Skeletal muscle tissue (tissue), 4 donors: ENCODE measurements around the gene PIGU. TPM values are rescaled to one million over a fixed set of nuclear protein-coding genes. Genes with fewer than 3 reads are reported as not detected.

ENCODE experiments used
- H3K27ac ChIP-seq: one replicate; pipeline ENCODE4 v1.7.0; 2013; ENCODE audit warnings: mild to moderate bottlenecking, low read depth, low read length, inconsistent platforms
- H3K27me3 ChIP-seq, 3 donors: one replicate each; pipeline ENCODE4 v1.7.0; 2013; ENCODE audit warnings: low read length in 3 of 3; ENCODE audit not compliant: control insufficient read depth in 3 of 3, insufficient read depth in 3 of 3
- H3K36me3 ChIP-seq, 3 donors: one replicate each; pipeline ENCODE4 v1.7.0; 2013; ENCODE audit warnings: low read length in 3 of 3; ENCODE audit not compliant: control insufficient read depth in 3 of 3, insufficient read depth in 3 of 3
- H3K4me1 ChIP-seq, 3 donors: one replicate each; pipeline ENCODE4 v1.7.0; 2013; ENCODE audit warnings: low read length in 3 of 3, mild to moderate bottlenecking in 3 of 3; ENCODE audit not compliant: control insufficient read depth in 3 of 3, insufficient read depth in 3 of 3
- H3K4me3 ChIP-seq, 3 donors: one replicate each; pipeline ENCODE4 v1.7.0; 2013; ENCODE audit warnings: low read length in 3 of 3
- H3K9ac ChIP-seq, 3 donors: one replicate each; pipeline ENCODE4 v1.7.0; 2013; ENCODE audit warnings: low read length in 3 of 3, mild to moderate bottlenecking in 3 of 3, moderate library complexity in 2 of 3, low read depth in 1 of 3
- H3K9me3 ChIP-seq, 3 donors: one replicate each; pipeline ENCODE4 v1.7.0; 2013; ENCODE audit warnings: low read length in 3 of 3; ENCODE audit not compliant: control insufficient read depth in 3 of 3
- total RNA-seq: library from RNA; depleted of rRNA; stranded (reverse); fragments of >200 nt; gene quantifications from one replicate; pipeline ENCODE4 v1.2.3, GENCODE V29; 2014
- donor health status: Osteomylitis.

The PIGU gene
- total RNA-seq, 1 donor from 2014 or later: 11.0 TPM

DNA sequence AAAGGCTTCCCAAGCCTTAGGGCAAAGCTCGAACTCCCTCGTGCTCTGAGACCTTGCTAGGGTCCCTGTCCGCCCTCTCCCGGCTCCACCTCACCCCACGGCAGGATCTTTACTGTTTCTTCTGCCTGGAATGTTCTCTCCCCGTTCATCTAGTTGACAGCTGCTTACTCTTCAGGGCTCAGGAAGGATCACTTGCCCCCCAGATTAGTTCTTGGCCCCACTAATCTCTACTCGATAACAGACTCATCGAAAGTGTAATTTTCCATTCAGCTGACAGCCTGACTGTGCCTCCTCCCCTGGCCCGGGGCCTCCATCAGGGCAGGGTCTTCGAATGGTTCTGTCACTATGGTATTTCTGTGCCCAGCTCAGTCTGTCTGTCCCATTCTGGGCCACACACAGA is 115.2 kb downstream of the PIGU start:
- H3K4me3 ChIP-seq: no peak overlapping the region
- no peak overlapping the region for H3K27ac ChIP-seq
- peaks cover 0 to 20% (median 16%) of the 10 kb centered on the region in 3 donors for H3K4me1 ChIP-seq
- no peaks in the 10 kb centered on the region for H3K27me3 ChIP-seq
- peaks cover 2 to 4% (median 4%) of the 10 kb centered on the region in 3 donors for H3K36me3 ChIP-seq
- H3K9me3 ChIP-seq: no peaks in the 10 kb centered on the region
- H3K9ac ChIP-seq: no peak overlapping the region

DNA sequence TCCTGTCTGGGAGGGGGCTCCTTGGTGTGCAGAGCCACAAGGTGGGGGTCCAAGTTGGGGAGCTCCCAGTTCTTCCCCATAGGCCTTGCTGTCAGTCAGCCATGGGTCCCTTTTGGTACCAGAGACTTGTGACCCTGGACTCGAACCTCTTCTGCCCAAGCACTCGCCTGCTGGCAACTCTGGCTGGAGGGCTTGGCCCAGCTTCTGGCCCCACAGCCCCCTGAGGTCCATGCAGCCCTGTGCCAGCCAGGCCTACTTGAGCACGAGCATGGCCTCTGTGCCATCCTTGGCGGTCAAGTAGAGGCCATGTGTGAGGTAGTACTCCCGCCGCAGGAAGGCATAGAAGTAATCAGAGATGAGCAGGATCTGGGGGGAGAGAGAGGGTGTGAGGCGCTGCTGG is 116.3 kb downstream of the PIGU start:
- Histone ChIP-seq H3K4me1 (peaks cover 0 to 20% (median 16%) of the 10 kb centered on the region in 3 donors), H3K27me3 (no peaks in the 10 kb centered on the region), H3K9me3 (no peaks in the 10 kb centered on the region), H3K4me3 (no peak overlapping the region), H3K9ac (peak overlapping the region in 1 of 3 donors; percentile 25), H3K36me3 (peaks cover 0 to 2% (median 2%) of the 10 kb centered on the region in 3 donors), H3K27ac (no peak overlapping the region)

DNA sequence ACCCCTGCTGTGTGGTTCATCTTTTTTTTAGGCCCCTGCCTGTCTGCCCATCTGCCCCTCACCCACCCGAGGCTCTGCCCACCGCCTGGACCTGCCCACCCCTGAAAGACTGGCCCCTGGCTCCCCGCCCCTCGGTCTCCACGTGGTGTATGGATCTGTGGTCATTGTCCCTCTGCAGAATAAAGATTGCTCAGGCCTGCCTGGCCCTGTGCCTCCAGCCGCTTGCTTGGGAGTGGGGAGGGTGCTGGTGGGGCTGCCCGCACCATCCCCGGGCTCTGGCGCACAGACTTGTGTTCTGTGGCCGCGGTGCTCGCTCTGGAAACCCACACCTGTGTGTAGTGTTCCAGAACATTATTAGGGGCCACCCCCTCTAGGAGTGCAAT is 116.8 kb downstream of the PIGU start:
- H3K4me1 ChIP-seq: peaks cover 0 to 20% (median 16%) of the 10 kb centered on the region in 3 donors
- H3K27ac ChIP-seq: no peak overlapping the region
- H3K27me3 ChIP-seq: no peaks in the 10 kb centered on the region
- no peak overlapping the region for H3K9ac ChIP-seq
- no peak overlapping the region for H3K4me3 ChIP-seq
- peaks cover 0 to 2% (median 2%) of the 10 kb centered on the region in 3 donors for H3K36me3 ChIP-seq
- no peaks in the 10 kb centered on the region for H3K9me3 ChIP-seq

DNA sequence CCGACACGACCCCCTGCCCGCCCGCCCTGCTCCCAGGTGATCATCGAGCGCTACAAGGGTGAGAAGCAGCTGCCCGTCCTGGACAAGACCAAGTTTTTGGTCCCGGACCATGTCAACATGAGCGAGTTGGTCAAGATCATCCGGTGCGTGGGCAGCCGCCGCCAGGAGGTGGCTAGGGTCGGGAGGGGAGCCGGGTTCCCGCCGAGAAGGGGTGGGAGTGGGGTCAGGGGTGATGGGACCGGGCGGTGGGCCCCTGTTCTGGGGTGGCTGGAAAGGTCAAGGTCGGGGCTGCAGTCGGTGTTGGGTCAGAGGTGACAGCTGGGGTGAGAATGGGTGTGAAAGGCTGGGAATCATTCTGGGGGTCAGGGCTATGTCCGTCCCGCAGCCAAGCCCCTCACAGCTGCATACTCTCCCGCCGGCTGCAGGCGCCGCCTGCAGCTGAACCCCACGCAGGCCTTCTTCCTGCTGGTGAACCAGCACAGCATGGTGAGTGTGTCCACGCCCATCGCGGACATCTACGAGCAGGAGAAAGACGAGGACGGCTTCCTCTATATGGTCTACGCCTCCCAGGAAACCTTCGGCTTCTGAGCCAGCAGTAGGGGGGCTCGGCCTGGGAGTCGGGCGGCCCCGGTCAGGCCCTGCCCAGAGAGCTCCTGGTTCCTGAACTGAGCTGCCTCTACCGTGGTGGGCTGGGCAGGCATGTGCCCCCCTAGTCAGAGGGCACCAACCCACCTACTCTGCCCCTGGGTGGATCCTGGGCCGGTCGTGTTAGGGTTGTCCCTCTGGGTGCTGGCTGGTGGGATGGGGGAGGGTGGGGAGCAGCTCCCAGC is 117.4 kb downstream of the PIGU start:
- peaks cover 0 to 2% (median 2%) of the 10 kb centered on the region in 3 donors for H3K36me3 ChIP-seq
- H3K9me3 ChIP-seq: no peaks in the 10 kb centered on the region
- H3K4me1 ChIP-seq: peaks cover 0 to 14% (median 10%) of the 10 kb centered on the region in 3 donors
- no peak overlapping the region for H3K9ac ChIP-seq
- peak overlapping the region; percentile 51 for H3K27ac ChIP-seq
- no peaks in the 10 kb centered on the region for H3K27me3 ChIP-seq
- H3K4me3 ChIP-seq: peak overlapping the region in 2 of 3 donors; percentile 29 to 38

DNA sequence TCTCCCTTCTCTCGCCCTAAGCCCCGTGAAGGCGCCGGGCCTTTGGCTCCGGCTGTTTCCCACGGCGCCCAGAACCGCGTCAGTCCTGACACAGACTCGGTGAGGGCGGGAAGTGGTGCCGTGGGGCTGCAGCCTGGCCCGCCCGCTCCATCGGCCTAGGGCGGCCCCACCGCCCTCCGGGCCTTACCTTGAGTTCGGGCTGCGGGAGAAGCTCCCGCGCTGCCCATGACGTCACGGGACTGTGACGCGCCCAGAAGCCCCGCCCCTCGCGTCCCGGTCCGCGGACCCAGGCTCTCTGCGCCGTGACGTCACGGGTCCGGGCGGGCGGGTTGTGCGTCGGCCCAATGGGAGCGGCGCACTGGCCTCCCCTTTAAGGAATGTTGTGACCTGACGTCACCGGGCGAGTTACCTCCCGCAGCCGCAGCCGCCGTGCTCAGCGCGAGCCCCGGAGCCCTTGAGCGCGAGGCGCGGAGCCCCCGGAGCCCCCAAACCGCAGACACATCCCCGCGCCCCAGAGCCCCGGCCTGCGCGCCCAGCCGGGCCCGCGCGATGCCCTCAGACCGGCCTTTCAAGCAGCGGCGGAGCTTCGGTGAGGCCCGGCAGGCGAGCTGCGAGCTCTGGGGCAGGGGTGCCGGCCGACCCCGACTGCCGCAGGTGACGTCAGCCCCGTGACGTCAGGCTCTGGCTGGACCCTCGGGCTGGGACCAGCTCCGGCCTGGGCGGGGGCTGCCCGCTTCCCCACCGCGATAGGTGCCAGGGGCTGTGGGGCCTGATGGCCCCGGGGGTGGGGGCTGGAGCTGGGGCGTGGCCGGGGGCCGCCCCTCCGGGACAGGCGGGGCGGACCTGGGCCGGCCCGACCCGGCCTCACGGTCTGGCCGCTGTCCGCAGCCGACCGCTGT is 118.3 kb downstream of the PIGU start, which contains the start of gene MAP1LC3A:
Gene MAP1LC3A, plus strand, starts transcription at position 399 of the 899 bp plus-strand sequence. Its CDS starts 151 bp downstream, at position 550.
- H3K27ac ChIP-seq: peak within 1 kb of the TSS; percentile 89
- H3K27me3 ChIP-seq: no peaks in the 10 kb centered on the region

DNA sequence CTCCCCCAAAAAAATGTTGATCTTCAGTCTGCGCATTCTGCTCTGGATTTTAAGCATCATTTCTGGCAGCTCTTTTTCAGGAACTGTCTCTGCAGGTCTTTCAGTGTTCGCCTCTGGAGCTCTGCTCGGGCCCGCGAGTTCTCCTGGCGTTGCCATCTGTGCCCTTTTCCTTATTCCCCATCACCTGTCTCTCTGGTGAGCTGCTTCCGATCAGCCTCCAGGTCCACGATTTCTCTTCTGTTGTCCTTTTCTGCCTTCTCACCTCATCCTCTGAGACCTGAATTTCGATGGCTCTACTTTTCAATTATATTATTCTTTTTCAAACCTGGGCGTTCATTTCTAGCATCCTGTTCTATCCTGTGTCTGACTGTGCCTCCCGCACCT is 119.0 kb downstream of the PIGU start:
- Histone ChIP-seq H3K9ac (peak overlapping the region; percentile 88 to 93 (median 89)), H3K27me3 (no peaks in the 10 kb centered on the region), H3K4me1 (peaks cover 3 to 23% (median 15%) of the 10 kb centered on the region in 3 donors), H3K9me3 (no peaks in the 10 kb centered on the region), H3K4me3 (peak overlapping the region; percentile 71 to 86 (median 85)), H3K27ac (peak overlapping the region; percentile 89), H3K36me3 (peaks cover 0 to 2% (median 0%) of the 10 kb centered on the region in 3 donors)

More for the DNA sequence above, 118.3 kb downstream of the PIGU start, which contains the start of gene MAP1LC3A:
- peak within 1 kb of the TSS; percentile 71 to 86 (median 85) for H3K4me3 ChIP-seq
- H3K9me3 ChIP-seq: no peaks in the 10 kb centered on the region
- peak within 1 kb of the TSS; percentile 88 to 93 (median 89) for H3K9ac ChIP-seq
- H3K4me1 ChIP-seq: peaks cover under 1 to 18% (median 12%) of the 10 kb centered on the region in 3 donors
- H3K36me3 ChIP-seq: peaks cover 0 to 2% (median under 1%) of the 10 kb centered on the region in 3 donors

DNA sequence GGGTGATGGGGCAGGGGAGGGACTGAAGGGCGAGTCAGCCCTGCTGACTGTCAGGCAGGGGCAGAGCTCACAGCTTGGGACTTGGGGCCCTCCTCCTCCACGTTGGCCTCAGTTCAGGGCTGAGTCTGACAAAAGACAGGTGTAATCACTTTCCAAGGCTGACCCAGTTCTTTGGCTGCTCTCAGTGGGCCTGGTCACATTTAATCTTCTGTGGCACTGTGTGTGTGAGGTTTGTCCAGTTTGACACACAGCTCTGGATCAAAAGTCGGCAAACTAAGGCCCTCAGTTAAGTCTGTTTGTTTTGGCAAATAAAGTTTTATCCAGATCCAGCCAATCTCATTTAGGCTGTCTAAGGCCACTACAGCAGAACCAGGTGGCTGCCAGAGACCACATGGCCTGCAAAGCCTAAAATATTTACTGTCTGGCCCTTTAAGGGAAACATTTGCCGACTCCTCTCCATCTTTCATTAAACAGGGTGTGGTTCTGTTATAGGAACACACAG is 123.5 kb downstream of the PIGU start:
- Histone ChIP-seq H3K27ac (no peak overlapping the region), H3K9ac (peak overlapping the region in 1 of 3 donors; percentile 11), H3K36me3 (no peaks in the 10 kb centered on the region), H3K27me3 (no peaks in the 10 kb centered on the region), H3K4me3 (no peak overlapping the region), H3K9me3 (no peaks in the 10 kb centered on the region), H3K4me1 (peaks cover 3 to 19% (median 10%) of the 10 kb centered on the region in 3 donors)

DNA sequence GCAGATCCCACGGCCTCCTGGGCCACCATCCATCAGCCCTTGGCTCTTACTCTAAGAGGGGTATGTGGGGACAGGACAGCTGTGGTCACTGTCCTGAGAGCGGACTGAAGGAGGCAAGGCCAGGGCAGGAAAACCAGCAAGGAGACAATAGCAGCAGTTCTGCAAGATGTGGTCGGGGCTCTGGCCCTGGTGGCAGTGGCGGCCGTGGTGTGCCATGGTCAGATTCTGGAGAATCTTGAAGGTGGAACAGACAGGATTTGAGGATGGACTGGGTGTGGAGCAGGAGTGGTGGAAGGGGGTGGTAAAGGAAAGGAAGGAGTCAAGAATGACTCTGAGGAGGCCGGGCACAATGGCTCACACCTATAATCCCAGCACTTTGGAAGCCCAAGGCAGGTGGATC is 124.3 kb downstream of the PIGU start:
- H3K4me3 ChIP-seq: no peak overlapping the region
- no peaks in the 10 kb centered on the region for H3K9me3 ChIP-seq
- no peaks in the 10 kb centered on the region for H3K27me3 ChIP-seq
- H3K27ac ChIP-seq: no peak overlapping the region
- no peaks in the 10 kb centered on the region for H3K36me3 ChIP-seq
- peaks cover 3 to 11% (median 5%) of the 10 kb centered on the region in 3 donors for H3K4me1 ChIP-seq
- H3K9ac ChIP-seq: no peak overlapping the region

DNA sequence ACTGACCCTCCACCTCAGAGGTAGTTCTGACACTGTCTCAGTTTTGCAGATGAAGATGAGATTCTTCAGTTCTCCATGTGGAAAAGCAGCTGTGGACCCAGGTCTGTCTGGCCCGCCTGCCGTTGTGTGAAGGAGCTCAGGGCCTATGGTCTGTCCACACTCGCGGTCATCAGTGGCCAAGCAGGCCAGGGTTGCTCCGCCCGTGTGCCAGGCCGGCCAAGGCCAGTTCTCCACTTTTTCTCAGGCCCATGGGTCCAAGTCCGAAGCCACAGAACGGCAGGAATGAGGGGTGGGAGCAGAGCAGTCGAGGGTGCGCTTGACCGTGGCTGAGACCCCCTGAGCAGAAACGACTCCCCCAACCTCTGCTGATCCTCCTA is 127.0 kb downstream of the PIGU start:
- H3K4me1 ChIP-seq: peaks cover 3 to 9% (median 5%) of the 10 kb centered on the region in 3 donors

More for the DNA sequence above, 127.0 kb downstream of the PIGU start:
- Histone ChIP-seq H3K4me3 (no peak overlapping the region), H3K9ac (no peak overlapping the region), H3K27ac (no peak overlapping the region), H3K9me3 (no peaks in the 10 kb centered on the region), H3K36me3 (no peaks in the 10 kb centered on the region), H3K27me3 (no peaks in the 10 kb centered on the region)
